ENCODE data around the gene DRG2.

GRCh38 chr17:18102640-18103039 is 14.9 kb downstream of the DRG2 start:
- no peak for TF ChIP-seq MAX (IDR thresholded peaks at IDR 0.05)
- no peak for TF ChIP-seq EP300 (IDR thresholded peaks at IDR 0.05; ENCODE audit: borderline replicate concordance)
- no peak for TF ChIP-seq EGR1 (IDR thresholded peaks at IDR 0.05)
- no peak for TF ChIP-seq REST (IDR thresholded peaks at IDR 0.05; ENCODE audit: low read depth)
- no peak for TF ChIP-seq TAF1 (IDR thresholded peaks at IDR 0.05; ENCODE audit: low read depth)
- TF ChIP-seq CEBPB (IDR thresholded peaks at IDR 0.05): no peak
- no peak for TF ChIP-seq RAD21 (IDR thresholded peaks at IDR 0.05; ENCODE audit: low read depth)
- TF ChIP-seq NFIC (IDR thresholded peaks at IDR 0.05): no peak
- no peak for TF ChIP-seq FOXM1 (IDR thresholded peaks at IDR 0.05; ENCODE audit: borderline replicate concordance, low read depth)
- no peak for TF ChIP-seq ZBTB7A (IDR thresholded peaks at IDR 0.05; ENCODE audit: low read depth)
